ENCODE data around the gene CKAP2L. TPM values are rescaled to one million over a fixed set of nuclear protein-coding genes. Genes with fewer than 3 reads are reported as not detected.

The CKAP2L gene
- total RNA-seq, 4 donors from 2014 or later, result 0.50 to 1.8 TPM; not detected in 2

- peaks cover 0 to 7% (median 0%) of the 10 kb centered on the region in 3 donors for H3K9me3 ChIP-seq
- no peak overlapping the region for H3K4me3 ChIP-seq
- peaks cover 0 to 22% (median 7%) of the 10 kb centered on the region in 3 donors for H3K4me1 ChIP-seq
- 74 to 83% methylated on average over 2 to 3 of the region's 3 CpGs for WGBS, 2 donors (ENCODE audit: low coverage in 1 of 2)
- no peak overlapping the region for H3K27ac ChIP-seq
- H3K27me3 ChIP-seq, result no peaks in the 10 kb centered on the region
- H3K36me3 ChIP-seq, result no peaks in the 10 kb centered on the region
- TF ChIP-seq POLR2A (IDR thresholded peaks at IDR 0.05), result no peak
- TF ChIP-seq CTCF (IDR thresholded peaks at IDR 0.05), result no peak
- no peak for TF ChIP-seq EP300 (IDR thresholded peaks at IDR 0.05)
- TF ChIP-seq POLR2AphosphoS5 (IDR thresholded peaks at IDR 0.05), result no peak
- peak; percentile 19 for ATAC-seq
Measured at GRCh38 chr2:112811276-112811831, 46.9 kb upstream of the CKAP2L start.

GRCh38 chr2:112809112-112809511 is 44.7 kb upstream of the CKAP2L start:
- Histone ChIP-seq H3K36me3 (no peaks in the 10 kb centered on the region), H3K9me3 (peaks cover 0 to 7% (median 0%) of the 10 kb centered on the region in 3 donors), H3K4me1 (peaks cover 0 to 22% (median 7%) of the 10 kb centered on the region in 3 donors), H3K27me3 (no peaks in the 10 kb centered on the region), H3K27ac (no peak overlapping the region), H3K4me3 (no peak overlapping the region)
- TF ChIP-seq CTCF (IDR thresholded peaks at IDR 0.05), result no peak
- no peak for TF ChIP-seq POLR2A (IDR thresholded peaks at IDR 0.05)
- no peak for TF ChIP-seq EP300 (IDR thresholded peaks at IDR 0.05)
- no peak for TF ChIP-seq POLR2AphosphoS5 (IDR thresholded peaks at IDR 0.05)
- no peak for ATAC-seq

- Histone ChIP-seq H3K4me1 (peaks cover 0 to 8% (median 0%) of the 10 kb centered on the region in 3 donors), H3K9me3 (peaks cover 0 to 7% (median 0%) of the 10 kb centered on the region in 3 donors), H3K36me3 (no peaks in the 10 kb centered on the region), H3K4me3 (no peak overlapping the region), H3K27ac (no peak overlapping the region), H3K27me3 (no peaks in the 10 kb centered on the region)
- WGBS, 2 donors (ENCODE audit: low coverage in 1 of 2), result 84 to 100% methylated on average over 1 to 3 of the region's 3 CpGs
- TF ChIP-seq EP300 (IDR thresholded peaks at IDR 0.05) (no peak), POLR2A (IDR thresholded peaks at IDR 0.05) (no peak), POLR2AphosphoS5 (IDR thresholded peaks at IDR 0.05) (no peak), CTCF (IDR thresholded peaks at IDR 0.05) (no peak)
- no peak for ATAC-seq
Measured at GRCh38 chr2:112807233-112807807, 42.9 kb upstream of the CKAP2L start.

- no peak for TF ChIP-seq EP300 (IDR thresholded peaks at IDR 0.05)
- Histone ChIP-seq H3K4me3 (no peak overlapping the region), H3K27me3 (no peaks in the 10 kb centered on the region), H3K27ac (no peak overlapping the region), H3K36me3 (no peaks in the 10 kb centered on the region), H3K9me3 (peaks cover 0 to 7% (median 0%) of the 10 kb centered on the region in 3 donors), H3K4me1 (no peaks in the 10 kb centered on the region)
- no peak for ATAC-seq
- 88 to 94% methylated on average over 3 to 4 of the region's 11 CpGs for WGBS, 2 donors (ENCODE audit: low coverage in 1 of 2)
Measured at GRCh38 chr2:112805542-112805941, 41.1 kb upstream of the CKAP2L start.

GRCh38 chr2:112803691-112804521 is 39.5 kb upstream of the CKAP2L start:
- H3K27me3 ChIP-seq, result no peaks in the 10 kb centered on the region
- no peak for ATAC-seq
- WGBS, 2 donors (ENCODE audit: low coverage in 1 of 2), result 73% methylated on average over 5 of the region's 5 CpGs
- TF ChIP-seq EP300 (IDR thresholded peaks at IDR 0.05), result no peak
- TF ChIP-seq CTCF (IDR thresholded peaks at IDR 0.05), result no peak
- TF ChIP-seq POLR2A (IDR thresholded peaks at IDR 0.05), result no peak
- H3K4me1 ChIP-seq, result no peaks in the 10 kb centered on the region
- H3K9me3 ChIP-seq, result peaks cover 0 to 11% (median 0%) of the 10 kb centered on the region in 3 donors
- H3K4me3 ChIP-seq, result no peak overlapping the region
- H3K36me3 ChIP-seq, result no peaks in the 10 kb centered on the region
- H3K27ac ChIP-seq, result no peak overlapping the region
